Naive thymus-derived CD4-positive, alpha-beta T cell (primary cell): ENCODE results near the gene RNASE7. TPM values are rescaled to one million over a fixed set of nuclear protein-coding genes. Genes with fewer than 3 reads are reported as not detected.
"Not testable (repeated sequence)": the region's sequence is repeated elsewhere in the genome, so short reads cannot be mapped to it uniquely, and the experiment has no call there.

ENCODE experiments used
- ATAC-seq: fragments of 150-1000 bp; cut with Tn5 transposase; 2 replicates; pipeline ENCODE4 v1.10.0; 2021; ENCODE audit warnings: mild to moderate bottlenecking, moderate library complexity
- CTCF ChIA-PET: fragments of 350-600 bp; sonication (Branson Sonifier 250); formaldehyde crosslinking; loops from one replicate; lab custom pipeline; 2021; ENCODE audit warnings: antibody characterized with exemption; lab: Charles Lee
- POLR2A ChIA-PET: fragments of 350-600 bp; sonication (Branson Sonifier 250); formaldehyde crosslinking; loops from one replicate; lab custom pipeline; 2021; ENCODE audit warnings: antibody characterized with exemption, inconsistent platforms; lab: Charles Lee
- DNase-seq, 9 donors: peaks; one replicate each; pipeline versions ENCODE4 v3.0.0 to v3.0.0-alpha.2; 2020 to 2022; ENCODE audit warnings: mixed read lengths in 1 of 9
- H3K27ac ChIP-seq: one replicate; pipeline ENCODE4 v1.7.0; 2013; ENCODE audit warnings: mild to moderate bottlenecking, low read depth, low read length, moderate library complexity
- H3K27me3 ChIP-seq, 2 donors: one replicate each; pipeline ENCODE4 v1.7.0; 2013; ENCODE audit warnings: low read length in 2 of 2, mild to moderate bottlenecking in 2 of 2, moderate library complexity in 2 of 2; ENCODE audit not compliant: control insufficient read depth in 2 of 2, insufficient read depth in 2 of 2
- H3K36me3 ChIP-seq, 3 experiments: 1 replicate in 2 of 3; 2 replicates in 1 of 3; pipeline ENCODE4 v1.7.0; 2013; ENCODE audit warnings: low read length in 3 of 3, mild to moderate bottlenecking in 3 of 3, moderate library complexity in 1 of 3; ENCODE audit not compliant: insufficient read depth in 3 of 3, control insufficient read depth in 2 of 3
- H3K4me1 ChIP-seq, 2 donors: one replicate each; pipeline ENCODE4 v1.7.0; 2013; ENCODE audit warnings: low read length in 2 of 2, mild to moderate bottlenecking in 2 of 2, moderate library complexity in 1 of 2; ENCODE audit not compliant: control insufficient read depth in 2 of 2, insufficient read depth in 2 of 2
- H3K4me3 ChIP-seq: 2 replicates; pipeline ENCODE4 v1.7.0; 2013; ENCODE audit warnings: mild to moderate bottlenecking, low read length
- H3K9me3 ChIP-seq, 3 experiments: 1 replicate in 2 of 3; 2 replicates in 1 of 3; pipeline ENCODE4 v1.7.0; 2013; ENCODE audit warnings: low read length in 3 of 3; ENCODE audit not compliant: control insufficient read depth in 2 of 3
- H3K27ac Mint-ChIP-seq, 9 donors: one replicate each; pipeline ENCODE4 v1.8.0; 2020 to 2022; ENCODE audit warnings: mixed read lengths in 9 of 9, mild to moderate bottlenecking in 8 of 9, moderate library complexity in 5 of 9, inconsistent platforms in 2 of 9
- H3K27me3 Mint-ChIP-seq, 5 donors: one replicate each; pipeline ENCODE4 v1.8.0; 2021 to 2022; ENCODE audit warnings: mixed read lengths in 5 of 5, mild to moderate bottlenecking in 1 of 5
- H3K36me3 Mint-ChIP-seq, 5 donors: one replicate each; pipeline ENCODE4 v1.8.0; 2020 to 2022; ENCODE audit warnings: mixed read lengths in 5 of 5, mild to moderate bottlenecking in 3 of 5, inconsistent platforms in 1 of 5
- H3K4me1 Mint-ChIP-seq, 7 donors: one replicate each; pipeline ENCODE4 v1.8.0; 2020 to 2022; ENCODE audit warnings: mixed read lengths in 7 of 7, mild to moderate bottlenecking in 3 of 7, inconsistent platforms in 1 of 7
- H3K4me3 Mint-ChIP-seq, 10 donors: one replicate each; pipeline ENCODE4 v1.8.0; 2020 to 2022; ENCODE audit warnings: mild to moderate bottlenecking in 10 of 10, mixed read lengths in 10 of 10, moderate library complexity in 6 of 10, inconsistent platforms in 2 of 10
- H3K9me3 Mint-ChIP-seq, 11 donors: one replicate each; pipeline ENCODE4 v1.8.0; 2020 to 2022; ENCODE audit warnings: mixed read lengths in 11 of 11, mild to moderate bottlenecking in 4 of 11, inconsistent platforms in 1 of 11, moderate library complexity in 1 of 11
- intact Hi-C, 2 donors: fragments of 100-400 bp; cut with micrococcal nuclease; formaldehyde crosslinking; loops; one replicate each; pipeline ENCODE4 v1.15.1; 2023
- polyA plus RNA-seq, 2 donors: library from polyadenylated mRNA; unstranded; fragments of 300-500 nt; fragmentation: Illumina TruSeq; gene quantifications; one replicate each; pipeline ENCODE4 v1.2.3, GENCODE V29; 2021
- total RNA-seq, 6 experiments: library from RNA in 5 of 6; stranded (reverse) in 5 of 6; gene quantifications; 1 replicate in 5 of 6; 2 replicates in 1 of 6; pipeline ENCODE4 v1.2.3 and lab custom pipeline; 2021 to 2026

Gene RNASE7
- total and polyA plus RNA-seq, 7 experiments from 2014 or later: not detected

DNA sequence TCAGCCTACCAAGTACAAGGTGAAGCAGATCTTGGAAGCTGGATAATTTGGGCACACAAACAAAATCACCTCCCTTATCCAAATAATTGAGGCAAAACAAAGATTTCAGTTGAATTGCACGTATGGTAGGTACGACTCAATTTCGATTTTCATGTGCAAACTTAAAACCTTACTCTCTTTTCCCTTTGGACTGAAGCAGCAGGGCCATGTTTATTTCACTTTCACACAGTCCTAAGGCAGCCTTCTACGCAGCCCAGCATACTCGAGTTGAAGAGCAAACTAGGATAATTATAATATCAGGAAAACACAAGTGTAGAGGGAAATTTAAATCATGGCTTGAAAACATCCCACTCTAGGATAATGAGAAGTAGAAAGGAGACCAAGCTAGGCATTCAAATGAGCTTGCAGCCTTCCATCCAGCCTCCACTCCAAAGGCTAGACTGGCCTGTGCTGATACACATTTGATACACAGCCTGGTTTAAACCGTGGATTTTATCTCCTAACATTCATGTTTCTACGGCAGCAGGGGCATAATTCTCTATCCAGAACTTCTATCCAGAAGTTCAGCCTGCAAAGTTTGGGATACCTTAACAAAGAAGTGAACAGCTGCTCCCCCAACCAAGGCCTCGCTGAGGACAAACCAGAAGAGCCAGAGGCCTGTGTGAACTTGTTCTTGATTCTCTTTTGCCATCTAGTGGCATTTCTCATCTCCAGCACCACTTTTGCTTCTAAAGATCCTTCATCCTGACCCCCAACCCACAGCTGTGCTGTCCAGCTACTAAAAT is 2.4 kb upstream of the RNASE7 start:
- Mint-ChIP-seq H3K27me3 (peaks cover 3 to 31% (median 11%) of the 10 kb centered on the region in 5 donors), H3K27ac (no peak overlapping the region), H3K4me1 (peaks cover 2 to 9% (median 8%) of the 10 kb centered on the region in 7 donors), H3K9me3 (no peaks in the 10 kb centered on the region), H3K36me3 (no peaks in the 10 kb centered on the region), H3K4me3 (no peak overlapping the region)
- Histone ChIP-seq H3K4me3 (no peak overlapping the region), H3K27me3 (no peaks in the 10 kb centered on the region), H3K27ac (no peak overlapping the region), H3K9me3 (no peaks in the 10 kb centered on the region), H3K36me3 (no peaks in the 10 kb centered on the region), H3K4me1 (no peaks in the 10 kb centered on the region)
- ATAC-seq: peak; percentile 69
- POLR2A ChIA-PET: interaction anchor here (0.6 to 2.8 kb wide), 2 partner anchors 25 to 30 kb away, joined by 3 to 21 read pairs; no protein-coding TSS in a partner anchor
- intact Hi-C loops: loop anchor here (1.0 to 5.0 kb wide), 7 partner anchors 14 to 342 kb away; partner anchors contain the start of gene NDRG2 (in 1 of the 2)
- DNase-seq: peak in 7 of 9 donors; percentile 17 to 55 (median 46)
- CTCF ChIA-PET: interaction anchor here (0.5 to 4.5 kb wide), 11 partner anchors 8 to 677 kb away, joined by 3 to 178 read pairs (median 4); no protein-coding TSS in a partner anchor

DNA sequence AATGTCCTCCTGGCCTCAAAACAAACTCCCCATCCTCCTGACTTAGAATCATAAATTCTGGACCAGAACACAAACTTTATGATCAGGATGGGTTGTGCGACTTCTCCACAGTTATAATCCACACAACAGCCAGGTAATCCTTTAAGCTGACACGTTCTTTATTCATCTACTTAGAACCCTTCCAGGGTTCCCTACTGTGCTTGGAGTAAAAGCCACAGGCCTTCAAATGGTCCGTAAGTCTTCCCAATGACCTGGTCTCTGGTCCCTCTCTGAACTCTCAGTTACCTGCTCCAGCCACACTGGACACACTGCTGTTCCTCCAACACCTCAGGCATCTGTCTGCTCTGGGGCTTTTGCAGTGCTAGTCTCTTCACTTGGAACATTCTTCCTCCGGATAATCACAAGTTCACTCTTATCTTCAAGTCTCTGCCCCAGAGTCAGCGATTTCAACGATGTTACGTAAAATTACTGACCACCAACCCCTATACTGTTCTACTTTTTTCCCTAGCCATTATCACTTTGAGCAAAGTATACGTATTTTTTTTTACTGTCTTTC is 1.7 kb upstream of the RNASE7 start:
- Histone ChIP-seq H3K9me3 (no peaks in the 10 kb centered on the region), H3K4me1 (no peaks in the 10 kb centered on the region), H3K27ac (no peak overlapping the region), H3K36me3 (no peaks in the 10 kb centered on the region), H3K27me3 (no peaks in the 10 kb centered on the region), H3K4me3 (no peak overlapping the region)
- no peaks in the 10 kb centered on the region for H3K36me3 Mint-ChIP-seq
- no peak overlapping the region for H3K4me3 Mint-ChIP-seq
- H3K4me1 Mint-ChIP-seq: peaks cover 2 to 9% (median 8%) of the 10 kb centered on the region in 7 donors
- CTCF ChIA-PET: interaction anchor here (0.6 to 4.5 kb wide), 9 partner anchors 8 to 256 kb away, joined by 3 to 178 read pairs (median 5); no protein-coding TSS in a partner anchor
- DNase-seq: no peak
- POLR2A ChIA-PET: interaction anchor here (2.8 kb wide), 1 partner anchor 26 kb away, joined by 21 read pairs; no protein-coding TSS in a partner anchor
- H3K27me3 Mint-ChIP-seq: peaks cover 3 to 38% (median 11%) of the 10 kb centered on the region in 5 donors
- H3K27ac Mint-ChIP-seq: no peak overlapping the region
- no peaks in the 10 kb centered on the region for H3K9me3 Mint-ChIP-seq
- ATAC-seq: no peak
- intact Hi-C loops: loop anchor here (1.0 to 5.0 kb wide), 7 partner anchors 15 to 343 kb away; partner anchors contain the start of gene NDRG2 (in 1 of the 2)

DNA sequence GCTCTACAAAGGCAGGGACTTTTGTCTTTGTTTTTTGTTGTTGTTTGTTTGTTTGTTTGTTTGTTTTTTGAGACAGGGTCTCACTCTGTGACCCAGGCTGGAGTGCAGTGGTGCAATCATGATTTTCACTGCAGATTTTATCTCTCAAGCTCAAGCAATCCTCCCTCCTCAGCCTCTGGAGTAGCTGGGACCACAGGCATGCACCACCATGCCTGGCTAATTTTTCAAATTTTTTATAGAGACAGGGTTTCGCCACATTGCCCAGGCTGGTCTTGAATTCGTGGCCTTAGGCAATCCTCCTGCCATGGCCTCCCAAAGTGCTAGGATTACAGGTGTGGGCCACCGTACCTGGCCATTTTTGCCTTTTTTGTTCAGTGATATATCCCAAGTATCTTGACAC is 1.2 kb upstream of the RNASE7 start:
- H3K27ac Mint-ChIP-seq, H3K36me3 ChIP-seq, H3K4me1 Mint-ChIP-seq, DNase-seq, H3K9me3 Mint-ChIP-seq, H3K9me3 ChIP-seq, H3K27me3 ChIP-seq, H3K4me3 Mint-ChIP-seq, H3K4me3 ChIP-seq, ATAC-seq, H3K36me3 Mint-ChIP-seq, H3K4me1 ChIP-seq, H3K27ac ChIP-seq: not testable (repeated sequence)
- CTCF ChIA-PET: interaction anchor here (1.1 to 4.5 kb wide), 5 partner anchors 9 to 68 kb away, joined by 4 to 178 read pairs (median 5); no protein-coding TSS in a partner anchor
- H3K27me3 Mint-ChIP-seq: peaks cover 3 to 41% (median 11%) of the 10 kb centered on the region in 5 donors
- intact Hi-C loops: loop anchor here (1.0 to 5.0 kb wide), 7 partner anchors 16 to 344 kb away; partner anchors contain the start of gene NDRG2 (in 1 of the 2)
- POLR2A ChIA-PET: interaction anchor here (2.8 kb wide), 1 partner anchor 26 kb away, joined by 21 read pairs; no protein-coding TSS in a partner anchor

DNA sequence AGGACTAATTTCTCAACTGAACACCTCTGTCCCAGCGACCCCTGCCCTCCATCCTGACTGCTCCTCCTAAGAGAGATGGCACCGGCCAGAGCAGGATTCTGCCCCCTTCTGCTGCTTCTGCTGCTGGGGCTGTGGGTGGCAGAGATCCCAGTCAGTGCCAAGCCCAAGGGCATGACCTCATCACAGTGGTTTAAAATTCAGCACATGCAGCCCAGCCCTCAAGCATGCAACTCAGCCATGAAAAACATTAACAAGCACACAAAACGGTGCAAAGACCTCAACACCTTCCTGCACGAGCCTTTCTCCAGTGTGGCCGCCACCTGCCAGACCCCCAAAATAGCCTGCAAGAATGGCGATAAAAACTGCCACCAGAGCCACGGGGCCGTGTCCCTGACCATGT is 756 bp downstream of the RNASE7 start:
- Mint-ChIP-seq H3K9me3 (no peaks in the 10 kb centered on the region), H3K27ac (no peak overlapping the region), H3K4me3 (no peak overlapping the region), H3K27me3 (peaks cover 3 to 40% (median 13%) of the 10 kb centered on the region in 5 donors), H3K4me1 (peaks cover 2 to 9% (median 8%) of the 10 kb centered on the region in 7 donors), H3K36me3 (no peaks in the 10 kb centered on the region)
- no peaks in the 10 kb centered on the region for H3K36me3 ChIP-seq
- CTCF ChIA-PET: interaction anchor here (2.0 to 2.5 kb wide), 2 partner anchors 29 to 61 kb away, joined by 9 to 29 read pairs; no protein-coding TSS in a partner anchor
- H3K4me3 ChIP-seq: no peak overlapping the region
- DNase-seq (no peak), ATAC-seq (no peak)
- POLR2A ChIA-PET: no interaction called here
- H3K4me1 ChIP-seq: no peaks in the 10 kb centered on the region
- intact Hi-C loops: loop anchor here in 1 of 2 donors (5.0 kb wide), 1 partner anchor 346 kb away; no protein-coding TSS in a partner anchor
- H3K27ac ChIP-seq: no peak overlapping the region
- H3K27me3 ChIP-seq: no peaks in the 10 kb centered on the region
- no peaks in the 10 kb centered on the region for H3K9me3 ChIP-seq

DNA sequence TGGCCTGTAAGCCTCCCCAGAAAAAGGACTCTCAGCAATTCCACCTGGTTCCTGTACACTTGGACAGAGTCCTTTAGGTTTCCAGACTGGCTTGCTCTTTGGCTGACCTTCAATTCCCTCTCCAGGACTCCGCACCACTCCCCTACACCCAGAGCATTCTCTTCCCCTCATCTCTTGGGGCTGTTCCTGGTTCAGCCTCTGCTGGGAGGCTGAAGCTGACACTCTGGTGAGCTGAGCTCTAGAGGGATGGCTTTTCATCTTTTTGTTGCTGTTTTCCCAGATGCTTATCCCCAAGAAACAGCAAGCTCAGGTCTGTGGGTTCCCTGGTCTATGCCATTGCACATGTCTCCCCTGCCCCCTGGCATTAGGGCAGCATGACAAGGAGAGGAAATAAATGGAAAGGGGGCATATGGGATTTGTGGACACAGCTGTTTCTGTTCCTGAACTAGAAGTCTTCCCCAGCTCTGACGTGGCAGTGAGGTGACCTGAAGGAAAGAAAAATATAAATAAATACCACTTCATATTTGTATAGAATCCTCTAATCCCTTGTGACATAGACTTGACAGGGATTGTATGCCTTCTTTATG is 1.3 kb downstream of the RNASE7 start:
- no peaks in the 10 kb centered on the region for H3K36me3 ChIP-seq
- H3K27ac ChIP-seq: no peak overlapping the region
- Mint-ChIP-seq H3K9me3 (no peaks in the 10 kb centered on the region), H3K27me3 (peaks cover 3 to 35% (median 13%) of the 10 kb centered on the region in 5 donors), H3K4me3 (no peak overlapping the region), H3K27ac (no peak overlapping the region), H3K36me3 (no peaks in the 10 kb centered on the region), H3K4me1 (peaks cover 2 to 9% (median 8%) of the 10 kb centered on the region in 7 donors)
- H3K9me3 ChIP-seq: no peaks in the 10 kb centered on the region
- no peak for ATAC-seq
- DNase-seq: no peak
- intact Hi-C loops: loop anchor here in 1 of 2 donors (5.0 kb wide), 1 partner anchor 346 kb away; no protein-coding TSS in a partner anchor
- H3K4me3 ChIP-seq: no peak overlapping the region
- ChIA-PET POLR2A (no interaction called here), CTCF (interaction anchor here (2.0 to 2.5 kb wide), 2 partner anchors 29 to 61 kb away, joined by 9 to 29 read pairs; no protein-coding TSS in a partner anchor)
- H3K4me1 ChIP-seq: no peaks in the 10 kb centered on the region
- no peaks in the 10 kb centered on the region for H3K27me3 ChIP-seq
